Activated CD4-positive, alpha-beta T cell treated with anti-CD3 and anti-CD28 coated beads, Interleukin-2, amount 50 U/mL, for 16 hours (primary cell): ENCODE data around the gene LPCAT4.
A peak's percentile ranks its signal among the peaks of the same experiment; 100 is the strongest.

ENCODE experiments used
- DNase-seq: peaks from one replicate; pipeline ENCODE4 v3.0.0-alpha.2; 2020

LPCAT4 gene

GRCh38 chr15:34336231-34336990, 30.6 kb downstream of the LPCAT4 start:
- DNase-seq = no peak

- DNase-seq = peak; percentile 59
Observed at GRCh38 chr15:34335176-34336032, 31.6 kb downstream of the LPCAT4 start.

DNA sequence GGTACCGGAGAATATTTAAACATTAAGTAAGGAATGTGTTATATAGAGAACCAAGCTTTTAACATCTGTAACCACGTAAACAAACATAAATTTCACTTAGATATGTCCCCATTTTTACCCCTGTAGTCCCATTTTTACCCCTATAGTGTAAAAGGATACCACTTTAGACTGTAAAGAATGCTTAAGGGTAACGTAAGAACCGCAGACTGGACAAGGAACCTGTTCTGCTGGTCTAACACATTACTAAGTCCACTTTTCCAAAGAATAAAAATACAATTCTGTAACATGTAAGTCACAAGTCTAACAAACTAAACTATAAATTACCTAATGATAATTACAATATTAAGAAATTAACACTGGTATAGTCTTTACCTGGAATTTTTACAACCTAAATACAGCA, 32.3 kb downstream of the LPCAT4 start:
- DNase-seq = no peak

DNA sequence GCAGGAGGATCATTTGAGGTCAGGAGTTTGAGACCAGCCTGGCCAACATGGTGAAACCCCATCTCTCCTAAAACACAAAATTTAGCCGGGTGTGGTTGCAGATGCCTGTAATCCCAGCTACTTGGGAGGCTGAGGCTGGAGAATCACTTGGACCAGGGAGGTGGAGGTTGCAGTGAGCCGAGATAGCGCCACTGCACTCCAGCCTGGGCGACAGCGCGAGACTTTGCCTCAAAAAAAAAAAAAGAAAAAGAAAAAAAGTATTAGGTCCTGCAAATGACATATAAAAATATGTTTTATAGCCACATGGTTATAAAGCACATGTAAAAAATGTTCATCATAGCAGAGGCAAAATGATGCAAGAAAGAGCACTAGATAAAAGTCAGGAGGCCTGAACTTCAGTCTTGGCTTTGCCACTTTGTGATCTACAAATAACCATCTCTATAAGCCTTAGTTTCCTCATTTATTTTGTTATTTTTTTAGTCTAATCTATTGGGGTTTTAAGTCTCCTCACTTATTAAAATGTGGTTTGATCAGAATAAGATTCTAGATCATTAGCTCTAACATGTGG, 34.4 kb downstream of the LPCAT4 start:
- DNase-seq = no peak

- DNase-seq = peak; percentile 63
Observed at GRCh38 chr15:34331809-34332208, 35.2 kb downstream of the LPCAT4 start.

- no peak for DNase-seq
Observed at GRCh38 chr15:34330279-34330678, 36.7 kb downstream of the LPCAT4 start.

- DNase-seq = no peak
Observed at GRCh38 chr15:34329006-34329405, 38.0 kb downstream of the LPCAT4 start.

DNA sequence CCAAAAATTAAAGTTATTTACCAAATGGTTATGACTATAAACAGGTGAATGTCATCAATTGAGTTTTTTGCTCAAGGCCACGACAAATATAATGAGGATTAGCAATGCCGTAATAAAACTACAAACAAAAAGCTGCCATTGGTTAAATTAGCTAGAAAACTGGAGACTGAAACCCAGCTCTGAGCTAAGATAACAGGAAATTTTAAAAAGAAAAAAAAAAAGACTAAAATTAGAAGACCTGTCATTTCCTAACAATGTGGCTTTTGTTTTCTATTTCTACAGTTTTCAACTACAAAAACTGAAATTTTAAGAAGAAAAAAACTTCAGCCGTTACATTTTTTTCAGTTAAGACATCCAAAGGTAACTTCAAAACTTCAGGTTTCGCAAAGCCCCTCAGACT, 39.1 kb downstream of the LPCAT4 start:
- DNase-seq = no peak

DNA sequence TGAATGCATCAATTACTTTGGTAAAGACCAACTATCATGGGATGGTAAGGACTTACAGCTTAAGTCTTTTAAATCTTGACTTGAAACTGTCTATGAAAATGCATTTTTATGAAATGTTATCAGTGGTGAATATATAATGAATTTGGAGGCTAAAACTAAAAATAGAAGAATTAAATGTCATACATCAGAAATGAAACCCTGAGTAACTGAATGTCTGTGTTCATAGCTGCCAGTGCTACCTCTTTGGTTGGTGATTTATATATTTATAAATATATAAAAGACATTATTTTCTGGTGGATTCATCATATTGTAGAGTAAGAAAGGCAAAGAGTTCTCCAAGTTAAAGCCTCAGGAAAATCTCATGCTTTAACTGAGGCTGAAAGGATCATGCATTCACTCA, 41.6 kb downstream of the LPCAT4 start:
- DNase-seq = no peak

DNA sequence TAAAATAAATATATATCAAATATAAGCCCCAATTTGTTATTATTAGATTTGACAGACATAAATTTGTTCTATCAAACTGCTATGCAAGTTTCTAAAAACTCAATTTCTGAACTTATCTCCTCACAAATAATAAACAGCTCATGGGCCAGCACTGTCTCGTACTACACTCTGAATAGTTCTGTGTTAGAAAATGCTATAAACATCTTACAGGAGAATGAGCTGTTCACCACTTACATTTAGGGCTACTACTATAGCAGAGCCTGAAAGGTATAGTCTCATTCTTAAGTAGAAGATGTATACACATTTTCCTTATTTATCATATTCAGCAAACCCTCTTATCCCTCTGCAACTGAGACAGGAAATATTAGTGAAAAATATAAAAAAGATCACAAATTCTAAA, 42.1 kb downstream of the LPCAT4 start:
- DNase-seq = no peak

DNA sequence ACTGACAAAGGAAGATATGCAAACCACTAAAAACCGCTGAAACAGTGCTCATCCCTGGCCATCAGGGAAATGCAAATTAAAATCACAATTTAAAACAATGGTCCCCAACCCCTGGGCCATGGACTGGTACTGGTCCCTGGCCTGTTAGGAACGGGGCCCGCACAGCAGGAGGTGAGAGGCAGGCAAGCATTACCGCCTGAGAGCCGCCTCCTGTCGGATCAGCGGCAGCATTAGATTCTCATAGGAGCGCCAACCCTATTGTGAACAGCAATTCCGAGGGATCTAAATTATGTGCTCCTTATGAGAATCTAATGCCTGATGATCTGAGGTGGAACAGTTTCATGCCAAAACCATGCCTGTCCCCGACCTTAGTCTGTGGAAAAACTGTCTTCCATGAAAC, 43.8 kb downstream of the LPCAT4 start:
- no peak for DNase-seq

GRCh38 chr15:34318277-34319079, 48.5 kb downstream of the LPCAT4 start:
- DNase-seq = no peak

DNA sequence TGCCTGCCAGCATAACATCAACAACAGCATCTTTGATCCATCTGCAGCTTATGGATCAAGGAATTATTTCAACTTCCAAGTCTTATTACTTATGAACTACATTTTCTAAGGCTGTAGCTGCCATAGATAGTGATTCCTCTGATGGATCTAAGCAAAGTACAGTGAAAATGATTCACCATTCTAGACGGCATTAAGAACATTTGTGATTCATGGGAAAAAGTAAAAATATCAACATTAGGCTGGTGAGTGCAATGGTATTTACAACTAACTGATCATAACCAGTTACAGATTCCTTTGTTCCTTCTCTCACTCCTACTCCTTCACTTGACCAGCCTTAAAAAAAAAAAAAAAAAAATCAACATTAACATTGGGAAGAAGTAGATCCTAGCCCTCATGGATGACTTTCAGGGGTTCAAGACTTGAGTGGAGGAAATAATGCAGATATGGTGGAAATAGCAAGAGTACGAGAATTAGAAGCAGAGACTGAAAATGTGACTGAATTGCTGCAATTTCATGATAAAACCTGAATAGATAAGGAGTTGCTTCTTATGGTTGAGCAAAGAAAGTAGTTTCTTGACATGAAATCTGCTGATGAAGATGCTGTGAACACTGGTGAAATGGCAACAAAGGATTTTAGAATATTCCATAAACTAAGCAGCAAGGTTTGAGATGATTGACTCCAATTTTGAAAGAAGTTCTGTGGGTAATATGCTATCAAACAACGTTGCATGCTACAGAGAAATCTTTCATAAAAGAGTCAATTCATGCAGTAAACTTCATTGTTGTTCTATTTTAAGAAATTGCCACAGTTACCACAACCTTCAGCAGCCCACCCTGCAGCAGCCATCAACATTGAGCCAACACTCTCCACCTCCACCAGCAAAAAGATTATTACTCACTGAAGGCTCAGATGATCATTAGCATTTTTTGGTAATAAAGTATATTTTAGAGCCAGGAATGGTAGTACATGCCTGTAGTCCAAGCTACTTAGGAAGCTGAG, 52.2 kb downstream of the LPCAT4 start:
- no peak for DNase-seq

GRCh38 chr15:34311563-34311962, 55.4 kb downstream of the LPCAT4 start:
- no peak for DNase-seq
